Duodenal mucosa (tissue), 2 donors: Measurements from ENCODE around the gene SCNN1B.

Experiments
- H3K27ac ChIP-seq: one replicate; pipeline ENCODE4 v1.7.0; 2013; ENCODE audit warnings: low read depth, low read length
- H3K27me3 ChIP-seq, 2 donors: one replicate each; pipeline ENCODE4 v1.7.0; 2013; ENCODE audit warnings: low read length in 2 of 2, control low read depth in 1 of 2; ENCODE audit not compliant: insufficient read depth in 2 of 2, control insufficient read depth in 1 of 2
- H3K36me3 ChIP-seq, 2 donors: one replicate each; pipeline ENCODE4 v1.7.0; 2013; ENCODE audit warnings: low read length in 2 of 2, control low read depth in 1 of 2; ENCODE audit not compliant: insufficient read depth in 2 of 2, control insufficient read depth in 1 of 2
- H3K4me1 ChIP-seq, 2 donors: one replicate each; pipeline ENCODE4 v1.7.0; 2013; ENCODE audit warnings: low read length in 2 of 2, control low read depth in 1 of 2; ENCODE audit not compliant: insufficient read depth in 2 of 2, control insufficient read depth in 1 of 2
- H3K4me3 ChIP-seq, 2 donors: one replicate each; pipeline ENCODE4 v1.7.0; 2013; ENCODE audit warnings: low read length in 2 of 2, low read depth in 1 of 2
- H3K9ac ChIP-seq, 2 donors: one replicate each; pipeline ENCODE4 v1.7.0; 2013; ENCODE audit warnings: low read length in 2 of 2, low read depth in 1 of 2
- H3K9me3 ChIP-seq, 2 donors: one replicate each; pipeline ENCODE4 v1.7.0; 2013; ENCODE audit warnings: low read length in 2 of 2, control low read depth in 1 of 2; ENCODE audit not compliant: control insufficient read depth in 1 of 2

SCNN1B gene

DNA sequence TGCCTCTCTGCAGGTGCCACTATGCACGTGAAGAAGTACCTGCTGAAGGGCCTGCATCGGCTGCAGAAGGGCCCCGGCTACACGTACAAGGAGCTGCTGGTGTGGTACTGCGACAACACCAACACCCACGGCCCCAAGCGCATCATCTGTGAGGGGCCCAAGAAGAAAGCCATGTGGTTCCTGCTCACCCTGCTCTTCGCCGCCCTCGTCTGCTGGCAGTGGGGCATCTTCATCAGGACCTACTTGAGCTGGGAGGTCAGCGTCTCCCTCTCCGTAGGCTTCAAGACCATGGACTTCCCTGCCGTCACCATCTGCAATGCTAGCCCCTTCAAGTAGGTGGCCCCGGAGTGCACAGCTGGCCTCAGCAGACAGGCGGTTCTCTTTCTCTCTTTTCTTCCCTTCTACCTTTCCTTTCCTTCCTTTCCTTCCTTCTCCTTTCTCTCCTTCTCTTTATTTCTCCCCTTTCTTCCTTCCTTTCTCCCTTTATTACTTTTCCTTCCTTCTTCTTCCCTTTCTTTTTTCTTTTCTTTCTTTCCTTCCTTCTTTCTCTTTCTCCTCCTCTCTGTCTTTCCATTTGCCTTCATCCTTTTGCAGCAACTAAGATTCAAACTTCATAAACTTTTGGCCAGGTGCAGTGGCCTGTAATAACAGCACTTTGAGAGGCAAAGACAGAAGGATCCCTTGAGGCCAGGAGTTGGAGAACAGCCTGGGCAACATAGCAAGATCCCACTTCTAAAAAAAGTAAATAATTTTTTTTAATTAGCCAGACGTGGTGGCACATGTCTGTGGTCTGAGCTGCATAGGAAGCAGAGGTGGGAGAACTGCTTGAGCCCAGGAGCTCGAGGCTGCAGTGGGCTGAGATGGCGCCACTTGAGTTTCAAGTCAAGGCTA is 46.7 kb downstream of the SCNN1B start:
- Histone ChIP-seq H3K27me3 (no peaks in the 10 kb centered on the region), H3K36me3 (no peaks in the 10 kb centered on the region), H3K4me1 (no peaks in the 10 kb centered on the region), H3K9ac (no peak overlapping the region), H3K9me3 (no peaks in the 10 kb centered on the region), H3K27ac (no peak overlapping the region), H3K4me3 (no peak overlapping the region)

GRCh38 chr16:23351360-23351759 is 49.3 kb downstream of the SCNN1B start:
- Histone ChIP-seq H3K27ac (no peak overlapping the region), H3K27me3 (no peaks in the 10 kb centered on the region)

DNA sequence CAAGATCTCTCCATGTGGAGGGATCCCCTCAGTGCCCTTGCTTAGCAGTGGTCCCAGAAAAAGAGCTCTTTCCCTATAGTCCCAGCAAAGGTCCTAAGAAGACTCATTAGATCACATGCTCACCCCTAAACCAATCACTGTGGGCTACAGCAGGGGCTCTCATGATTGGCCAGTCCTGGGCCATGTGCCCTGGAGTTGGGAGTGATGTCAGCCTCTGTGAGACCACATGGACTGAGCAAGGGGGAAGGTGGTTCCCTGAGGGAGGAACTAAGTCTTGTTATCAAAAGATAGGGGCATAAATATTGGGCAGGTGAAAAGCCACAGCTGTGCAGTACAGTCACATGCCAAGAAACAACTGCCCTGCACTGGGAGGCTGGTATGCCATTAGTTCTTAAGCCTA is 51.3 kb downstream of the SCNN1B start:
- no peaks in the 10 kb centered on the region for H3K36me3 ChIP-seq
- no peak overlapping the region for H3K4me3 ChIP-seq
- no peaks in the 10 kb centered on the region for H3K4me1 ChIP-seq
- H3K27me3 ChIP-seq, result no peaks in the 10 kb centered on the region
- no peak overlapping the region for H3K27ac ChIP-seq
- no peaks in the 10 kb centered on the region for H3K9me3 ChIP-seq
- H3K9ac ChIP-seq, result no peak overlapping the region

More at GRCh38 chr16:23351360-23351759, 49.3 kb downstream of the SCNN1B start:
- Histone ChIP-seq H3K4me1 (no peaks in the 10 kb centered on the region), H3K9me3 (no peaks in the 10 kb centered on the region), H3K36me3 (no peaks in the 10 kb centered on the region), H3K9ac (no peak overlapping the region), H3K4me3 (no peak overlapping the region)

DNA sequence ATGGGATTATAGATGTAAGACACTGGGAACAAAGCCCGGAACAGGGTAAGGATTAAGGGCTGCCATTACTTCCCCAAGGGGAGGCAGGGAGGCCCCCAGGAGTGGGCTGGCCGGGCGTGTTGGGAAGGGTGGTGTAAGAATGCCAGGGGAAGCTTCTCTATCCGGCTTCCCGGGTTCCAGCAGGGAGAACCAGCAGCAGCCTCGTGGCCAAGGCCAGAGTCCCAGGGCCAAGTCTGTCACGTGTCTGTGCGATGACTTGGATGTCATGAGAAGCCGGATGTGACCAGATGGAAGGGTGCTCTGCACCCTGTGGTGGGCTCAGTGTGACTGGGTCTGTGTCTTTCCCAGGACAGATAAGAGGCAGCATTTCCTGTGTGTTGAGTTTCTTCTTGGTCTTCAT is 52.1 kb downstream of the SCNN1B start:
- no peaks in the 10 kb centered on the region for H3K9me3 ChIP-seq
- no peaks in the 10 kb centered on the region for H3K4me1 ChIP-seq
- H3K4me3 ChIP-seq, result no peak overlapping the region
- no peak overlapping the region for H3K27ac ChIP-seq
- no peaks in the 10 kb centered on the region for H3K27me3 ChIP-seq
- H3K36me3 ChIP-seq, result no peaks in the 10 kb centered on the region
- no peak overlapping the region for H3K9ac ChIP-seq

GRCh38 chr16:23355106-23355670 is 53.1 kb downstream of the SCNN1B start:
- Histone ChIP-seq H3K27ac (no peak overlapping the region), H3K36me3 (no peaks in the 10 kb centered on the region), H3K4me3 (no peak overlapping the region), H3K27me3 (no peaks in the 10 kb centered on the region), H3K9ac (no peak overlapping the region), H3K9me3 (no peaks in the 10 kb centered on the region), H3K4me1 (no peaks in the 10 kb centered on the region)

- no peaks in the 10 kb centered on the region for H3K9me3 ChIP-seq
- H3K27ac ChIP-seq, result no peak overlapping the region
- H3K4me3 ChIP-seq, result no peak overlapping the region
- H3K9ac ChIP-seq, result no peak overlapping the region
- no peaks in the 10 kb centered on the region for H3K36me3 ChIP-seq
- H3K4me1 ChIP-seq, result no peaks in the 10 kb centered on the region
- no peaks in the 10 kb centered on the region for H3K27me3 ChIP-seq
These were observed 54.8 kb downstream of the SCNN1B start for GRCh38 chr16:23356941-23357340.

DNA sequence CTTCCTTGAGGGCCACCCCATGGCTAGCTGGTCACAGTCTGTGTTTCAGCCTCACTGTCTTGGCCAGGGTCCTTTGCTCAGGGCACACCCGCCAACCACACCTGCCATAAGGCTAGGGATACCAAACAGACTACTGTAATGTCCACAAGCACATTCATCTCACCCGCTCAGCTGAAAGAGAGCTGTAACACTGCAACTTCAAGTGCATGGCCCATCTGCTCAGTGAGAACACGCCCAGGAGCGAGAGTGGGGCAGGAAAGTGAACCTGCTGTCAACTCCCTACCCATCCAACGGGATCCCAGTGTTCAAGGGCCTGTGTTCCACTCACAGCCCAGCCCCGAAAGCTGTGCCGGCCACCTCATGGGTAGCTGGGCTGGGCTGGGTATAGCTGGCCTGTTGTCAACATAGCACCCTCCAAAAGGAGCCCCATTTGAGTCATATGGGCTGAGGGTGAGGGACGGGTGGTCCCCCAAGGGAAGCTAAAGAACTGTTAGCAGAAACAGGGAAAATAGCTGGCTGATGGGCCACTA is 55.7 kb downstream of the SCNN1B start:
- Histone ChIP-seq H3K9me3 (no peaks in the 10 kb centered on the region), H3K27me3 (no peaks in the 10 kb centered on the region), H3K4me3 (no peak overlapping the region), H3K4me1 (no peaks in the 10 kb centered on the region), H3K27ac (no peak overlapping the region), H3K36me3 (no peaks in the 10 kb centered on the region), H3K9ac (no peak overlapping the region)

- H3K27me3 ChIP-seq, result no peaks in the 10 kb centered on the region
- H3K27ac ChIP-seq, result no peak overlapping the region
- H3K4me1 ChIP-seq, result no peaks in the 10 kb centered on the region
These were observed 57.1 kb downstream of the SCNN1B start for GRCh38 chr16:23359092-23359760.

DNA sequence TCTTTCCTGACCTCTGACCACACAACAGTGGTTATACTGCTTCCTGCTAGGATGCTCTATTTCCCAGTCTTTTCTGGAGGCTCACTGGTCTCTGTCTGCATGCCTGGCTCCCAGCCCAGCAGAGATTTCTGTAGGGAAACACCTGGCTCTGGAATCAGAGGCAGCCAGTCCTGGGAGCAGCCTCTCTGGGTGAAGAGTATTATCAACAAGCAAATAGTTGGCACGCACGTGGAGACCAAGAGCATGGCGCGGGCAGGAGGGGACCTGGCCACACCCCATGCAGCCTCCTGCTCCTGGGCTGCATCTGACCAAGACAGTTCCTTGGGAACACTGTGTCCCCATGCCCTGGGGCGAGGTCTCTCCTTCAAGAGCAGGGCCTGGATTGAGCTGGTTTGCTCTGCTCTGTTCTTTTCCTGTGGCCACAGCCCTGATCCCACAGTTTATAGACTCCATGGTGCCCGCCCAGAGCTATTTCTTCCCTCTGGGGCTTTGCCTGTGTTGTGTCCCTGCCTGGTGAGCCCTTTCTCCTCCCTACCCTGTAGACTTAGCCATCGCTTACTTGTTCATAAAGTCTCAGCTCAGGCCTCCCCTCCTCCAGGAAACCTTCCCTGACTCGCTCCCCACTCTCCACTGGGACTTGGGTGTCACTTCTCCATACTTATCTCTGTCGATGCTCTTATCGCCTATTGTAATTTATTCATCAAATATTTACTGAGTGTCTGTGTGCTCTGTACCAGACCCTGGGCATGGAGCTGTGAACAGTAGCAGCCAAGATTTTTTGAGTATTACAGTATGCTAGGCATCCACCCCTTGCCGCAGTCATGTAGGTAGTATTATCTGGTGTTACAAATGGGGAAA is 60.6 kb downstream of the SCNN1B start:
- Histone ChIP-seq H3K4me3 (no peak overlapping the region), H3K36me3 (no peaks in the 10 kb centered on the region), H3K9me3 (no peaks in the 10 kb centered on the region), H3K9ac (no peak overlapping the region), H3K27ac (no peak overlapping the region), H3K4me1 (peaks cover 0 to 4% of the 10 kb centered on the region in 2 donors), H3K27me3 (no peaks in the 10 kb centered on the region)

More at GRCh38 chr16:23359092-23359760, 57.1 kb downstream of the SCNN1B start:
- H3K4me3 ChIP-seq, result no peak overlapping the region
- H3K9ac ChIP-seq, result no peak overlapping the region
- no peaks in the 10 kb centered on the region for H3K9me3 ChIP-seq
- H3K36me3 ChIP-seq, result no peaks in the 10 kb centered on the region
